ENCODE measurements around the gene CYTL1. TPM values are rescaled to one million over a fixed set of nuclear protein-coding genes. Genes with fewer than 3 reads are reported as not detected.

The CYTL1 gene
- total RNA-seq, 2 donors from 2014 or later, result 2.2 to 3.7 TPM

GRCh38 chr4:4995908-4996265 is 23.4 kb downstream of the CYTL1 start:
- Histone ChIP-seq H3K9me3 (ENCODE audit: control insufficient read depth, low read length) (no peaks in the 10 kb centered on the region), H3K4me1 (ENCODE audit: control insufficient read depth, insufficient read depth, low read length) (no peaks in the 10 kb centered on the region), H3K9ac (ENCODE audit: extremely low read depth, low read length, poor library complexity, severe bottlenecking) (no peak overlapping the region), H3K27me3 (ENCODE audit: control insufficient read depth, insufficient read depth, low read length, poor library complexity, severe bottlenecking) (no peaks in the 10 kb centered on the region), H3K4me3 (ENCODE audit: low read length) (no peak overlapping the region), H3K36me3 (ENCODE audit: control insufficient read depth, insufficient read depth, low read length) (no peaks in the 10 kb centered on the region), H3K27ac (ENCODE audit: low read depth, low read length) (no peak overlapping the region)
- H3K4me3 Mint-ChIP-seq, result no peak overlapping the region
- peaks cover 10% of the 10 kb centered on the region for H3K4me1 Mint-ChIP-seq
- H3K9me3 Mint-ChIP-seq, result no peaks in the 10 kb centered on the region
- H3K36me3 Mint-ChIP-seq (ENCODE audit: low read depth), result no peaks in the 10 kb centered on the region
- 75 to 83% methylated on average over 8 of the region's 8 CpGs for WGBS, 2 experiments (ENCODE audit: insufficient coverage in 1 of 2, insufficient read length in 1 of 2)
- peak; percentile 64 for DNase-seq
- H3K27ac Mint-ChIP-seq, result no peak overlapping the region
- TF ChIP-seq CTCF (conservative IDR thresholded peaks at IDR 0.05), result no peak
- peaks cover 15% of the 10 kb centered on the region for H3K27me3 Mint-ChIP-seq (ENCODE audit: insufficient read depth)

GRCh38 chr4:4995103-4995907 is 24.0 kb downstream of the CYTL1 start:
- Histone ChIP-seq H3K9ac (ENCODE audit: extremely low read depth, low read length, poor library complexity, severe bottlenecking) (no peak overlapping the region), H3K27ac (ENCODE audit: low read depth, low read length) (no peak overlapping the region), H3K4me1 (ENCODE audit: control insufficient read depth, insufficient read depth, low read length) (no peaks in the 10 kb centered on the region), H3K27me3 (ENCODE audit: control insufficient read depth, insufficient read depth, low read length, poor library complexity, severe bottlenecking) (no peaks in the 10 kb centered on the region), H3K9me3 (ENCODE audit: control insufficient read depth, low read length) (no peaks in the 10 kb centered on the region), H3K4me3 (ENCODE audit: low read length) (no peak overlapping the region), H3K36me3 (ENCODE audit: control insufficient read depth, insufficient read depth, low read length) (no peaks in the 10 kb centered on the region)
- H3K4me1 Mint-ChIP-seq, result peaks cover 10% of the 10 kb centered on the region
- 44% methylated on average over 7 to 22 of the region's 22 CpGs for WGBS, 2 experiments (ENCODE audit: insufficient coverage in 1 of 2, insufficient read length in 1 of 2)
- peak; percentile 96 for TF ChIP-seq CTCF (conservative IDR thresholded peaks at IDR 0.05)
- H3K4me3 Mint-ChIP-seq, result no peak overlapping the region
- no peaks in the 10 kb centered on the region for H3K9me3 Mint-ChIP-seq
- H3K27ac Mint-ChIP-seq, result no peak overlapping the region
- peaks cover 12% of the 10 kb centered on the region for H3K27me3 Mint-ChIP-seq (ENCODE audit: insufficient read depth)
- no peaks in the 10 kb centered on the region for H3K36me3 Mint-ChIP-seq (ENCODE audit: low read depth)
- peak; percentile 95 for DNase-seq

GRCh38 chr4:4994312-4995097 is 24.8 kb downstream of the CYTL1 start:
- Histone ChIP-seq H3K27me3 (ENCODE audit: control insufficient read depth, insufficient read depth, low read length, poor library complexity, severe bottlenecking) (no peaks in the 10 kb centered on the region), H3K27ac (ENCODE audit: low read depth, low read length) (no peak overlapping the region), H3K36me3 (ENCODE audit: control insufficient read depth, insufficient read depth, low read length) (no peaks in the 10 kb centered on the region), H3K9me3 (ENCODE audit: control insufficient read depth, low read length) (no peaks in the 10 kb centered on the region), H3K4me3 (ENCODE audit: low read length) (no peak overlapping the region), H3K9ac (ENCODE audit: extremely low read depth, low read length, poor library complexity, severe bottlenecking) (no peak overlapping the region), H3K4me1 (ENCODE audit: control insufficient read depth, insufficient read depth, low read length) (no peaks in the 10 kb centered on the region)
- Mint-ChIP-seq H3K27me3 (ENCODE audit: insufficient read depth) (peaks cover 12% of the 10 kb centered on the region), H3K9me3 (no peaks in the 10 kb centered on the region), H3K36me3 (ENCODE audit: low read depth) (no peaks in the 10 kb centered on the region), H3K27ac (no peak overlapping the region), H3K4me1 (peaks cover 10% of the 10 kb centered on the region), H3K4me3 (no peak overlapping the region)
- TF ChIP-seq CTCF (conservative IDR thresholded peaks at IDR 0.05), result no peak
- no peak for DNase-seq
- WGBS, 2 experiments (ENCODE audit: insufficient coverage in 1 of 2, insufficient read length in 1 of 2), result 82 to 89% methylated on average over 10 to 18 of the region's 18 CpGs
